ENCODE measurements around the gene KAZN.
A peak's percentile ranks its signal among the peaks of the same experiment; 100 is the strongest.

The KAZN gene

GRCh38 chr1:14810595-14811361 is 212.3 kb downstream of the KAZN start:
- no peaks in the 10 kb centered on the region for H3K4me1 ChIP-seq (ENCODE audit: control insufficient read depth in 2 of 2, insufficient read depth in 2 of 2, low read length in 2 of 2)
- no peak overlapping the region for H3K9ac ChIP-seq (ENCODE audit: low read depth in 1 of 2, low read length in 2 of 2)
- no peaks in the 10 kb centered on the region for H3K27me3 ChIP-seq (ENCODE audit: control insufficient read depth in 2 of 2, insufficient read depth in 2 of 2, low read length in 2 of 2)
- no peak overlapping the region for H3K4me3 ChIP-seq (ENCODE audit: low read length in 2 of 2)
- peaks cover 9 to 10% of the 10 kb centered on the region in 2 donors for H3K9me3 ChIP-seq (ENCODE audit: control insufficient read depth in 2 of 2, low read length in 2 of 2)
- H3K27ac ChIP-seq (ENCODE audit: low read depth in 2 of 2, low read length in 2 of 2): peak overlapping the region; percentile 34 to 41
- H3K36me3 ChIP-seq (ENCODE audit: control insufficient read depth in 2 of 2, insufficient read depth in 2 of 2, low read length in 2 of 2): no peaks in the 10 kb centered on the region

- Histone ChIP-seq H3K27me3 (ENCODE audit: control insufficient read depth in 2 of 2, insufficient read depth in 2 of 2, low read length in 2 of 2) (no peaks in the 10 kb centered on the region), H3K4me1 (ENCODE audit: control insufficient read depth in 2 of 2, insufficient read depth in 2 of 2, low read length in 2 of 2) (no peaks in the 10 kb centered on the region), H3K4me3 (ENCODE audit: low read length in 2 of 2) (no peak overlapping the region), H3K9ac (ENCODE audit: low read depth in 1 of 2, low read length in 2 of 2) (no peak overlapping the region), H3K9me3 (ENCODE audit: control insufficient read depth in 2 of 2, low read length in 2 of 2) (peaks cover 6 to 9% of the 10 kb centered on the region in 2 donors), H3K27ac (ENCODE audit: low read depth in 2 of 2, low read length in 2 of 2) (no peak overlapping the region), H3K36me3 (ENCODE audit: control insufficient read depth in 2 of 2, insufficient read depth in 2 of 2, low read length in 2 of 2) (no peaks in the 10 kb centered on the region)
Observed at GRCh38 chr1:14811573-14811972, 213.1 kb downstream of the KAZN start.

- no peaks in the 10 kb centered on the region for H3K27me3 ChIP-seq (ENCODE audit: control insufficient read depth in 2 of 2, insufficient read depth in 2 of 2, low read length in 2 of 2)
- H3K4me3 ChIP-seq (ENCODE audit: low read length in 2 of 2): no peak overlapping the region
- no peaks in the 10 kb centered on the region for H3K36me3 ChIP-seq (ENCODE audit: control insufficient read depth in 2 of 2, insufficient read depth in 2 of 2, low read length in 2 of 2)
- peaks cover 0 to 3% of the 10 kb centered on the region in 2 donors for H3K9me3 ChIP-seq (ENCODE audit: control insufficient read depth in 2 of 2, low read length in 2 of 2)
- H3K4me1 ChIP-seq (ENCODE audit: control insufficient read depth in 2 of 2, insufficient read depth in 2 of 2, low read length in 2 of 2): no peaks in the 10 kb centered on the region
- H3K9ac ChIP-seq (ENCODE audit: low read depth in 1 of 2, low read length in 2 of 2): no peak overlapping the region
- H3K27ac ChIP-seq (ENCODE audit: low read depth in 2 of 2, low read length in 2 of 2): no peak overlapping the region
Observed at GRCh38 chr1:14812189-14812588, 213.7 kb downstream of the KAZN start.

GRCh38 chr1:14815175-14815877 is 216.8 kb downstream of the KAZN start:
- Histone ChIP-seq H3K4me1 (ENCODE audit: control insufficient read depth in 2 of 2, insufficient read depth in 2 of 2, low read length in 2 of 2) (no peaks in the 10 kb centered on the region), H3K9me3 (ENCODE audit: control insufficient read depth in 2 of 2, low read length in 2 of 2) (no peaks in the 10 kb centered on the region), H3K9ac (ENCODE audit: low read depth in 1 of 2, low read length in 2 of 2) (no peak overlapping the region), H3K27ac (ENCODE audit: low read depth in 2 of 2, low read length in 2 of 2) (no peak overlapping the region), H3K27me3 (ENCODE audit: control insufficient read depth in 2 of 2, insufficient read depth in 2 of 2, low read length in 2 of 2) (no peaks in the 10 kb centered on the region), H3K36me3 (ENCODE audit: control insufficient read depth in 2 of 2, insufficient read depth in 2 of 2, low read length in 2 of 2) (no peaks in the 10 kb centered on the region), H3K4me3 (ENCODE audit: low read length in 2 of 2) (no peak overlapping the region)

- H3K36me3 ChIP-seq (ENCODE audit: control insufficient read depth in 2 of 2, insufficient read depth in 2 of 2, low read length in 2 of 2): no peaks in the 10 kb centered on the region
- H3K9me3 ChIP-seq (ENCODE audit: control insufficient read depth in 2 of 2, low read length in 2 of 2): no peaks in the 10 kb centered on the region
- no peak overlapping the region for H3K4me3 ChIP-seq (ENCODE audit: low read length in 2 of 2)
- H3K27me3 ChIP-seq (ENCODE audit: control insufficient read depth in 2 of 2, insufficient read depth in 2 of 2, low read length in 2 of 2): no peaks in the 10 kb centered on the region
- H3K27ac ChIP-seq (ENCODE audit: low read depth in 2 of 2, low read length in 2 of 2): no peak overlapping the region
- H3K9ac ChIP-seq (ENCODE audit: low read depth in 1 of 2, low read length in 2 of 2): no peak overlapping the region
- no peaks in the 10 kb centered on the region for H3K4me1 ChIP-seq (ENCODE audit: control insufficient read depth in 2 of 2, insufficient read depth in 2 of 2, low read length in 2 of 2)
Observed at GRCh38 chr1:14817223-14818170, 219.0 kb downstream of the KAZN start.

GRCh38 chr1:14820295-14821085 is 222.0 kb downstream of the KAZN start:
- Histone ChIP-seq H3K9ac (ENCODE audit: low read depth in 1 of 2, low read length in 2 of 2) (no peak overlapping the region), H3K36me3 (ENCODE audit: control insufficient read depth in 2 of 2, insufficient read depth in 2 of 2, low read length in 2 of 2) (no peaks in the 10 kb centered on the region), H3K27ac (ENCODE audit: low read depth in 2 of 2, low read length in 2 of 2) (no peak overlapping the region), H3K27me3 (ENCODE audit: control insufficient read depth in 2 of 2, insufficient read depth in 2 of 2, low read length in 2 of 2) (no peaks in the 10 kb centered on the region), H3K4me1 (ENCODE audit: control insufficient read depth in 2 of 2, insufficient read depth in 2 of 2, low read length in 2 of 2) (no peaks in the 10 kb centered on the region), H3K4me3 (ENCODE audit: low read length in 2 of 2) (no peak overlapping the region), H3K9me3 (ENCODE audit: control insufficient read depth in 2 of 2, low read length in 2 of 2) (no peaks in the 10 kb centered on the region)

GRCh38 chr1:14822493-14822892 is 224.0 kb downstream of the KAZN start:
- Histone ChIP-seq H3K4me3 (ENCODE audit: low read length in 2 of 2) (no peak overlapping the region), H3K9me3 (ENCODE audit: control insufficient read depth in 2 of 2, low read length in 2 of 2) (no peaks in the 10 kb centered on the region), H3K27me3 (ENCODE audit: control insufficient read depth in 2 of 2, insufficient read depth in 2 of 2, low read length in 2 of 2) (no peaks in the 10 kb centered on the region), H3K4me1 (ENCODE audit: control insufficient read depth in 2 of 2, insufficient read depth in 2 of 2, low read length in 2 of 2) (no peaks in the 10 kb centered on the region), H3K9ac (ENCODE audit: low read depth in 1 of 2, low read length in 2 of 2) (no peak overlapping the region), H3K27ac (ENCODE audit: low read depth in 2 of 2, low read length in 2 of 2) (no peak overlapping the region), H3K36me3 (ENCODE audit: control insufficient read depth in 2 of 2, insufficient read depth in 2 of 2, low read length in 2 of 2) (no peaks in the 10 kb centered on the region)

GRCh38 chr1:14822996-14823395 is 224.5 kb downstream of the KAZN start:
- no peaks in the 10 kb centered on the region for H3K9me3 ChIP-seq (ENCODE audit: control insufficient read depth in 2 of 2, low read length in 2 of 2)
- H3K9ac ChIP-seq (ENCODE audit: low read depth in 1 of 2, low read length in 2 of 2): no peak overlapping the region
- no peaks in the 10 kb centered on the region for H3K36me3 ChIP-seq (ENCODE audit: control insufficient read depth in 2 of 2, insufficient read depth in 2 of 2, low read length in 2 of 2)
- H3K27me3 ChIP-seq (ENCODE audit: control insufficient read depth in 2 of 2, insufficient read depth in 2 of 2, low read length in 2 of 2): no peaks in the 10 kb centered on the region
- H3K27ac ChIP-seq (ENCODE audit: low read depth in 2 of 2, low read length in 2 of 2): no peak overlapping the region
- H3K4me1 ChIP-seq (ENCODE audit: control insufficient read depth in 2 of 2, insufficient read depth in 2 of 2, low read length in 2 of 2): no peaks in the 10 kb centered on the region
- H3K4me3 ChIP-seq (ENCODE audit: low read length in 2 of 2): no peak overlapping the region

GRCh38 chr1:14824314-14824915 is 225.9 kb downstream of the KAZN start:
- Histone ChIP-seq H3K27me3 (ENCODE audit: control insufficient read depth in 2 of 2, insufficient read depth in 2 of 2, low read length in 2 of 2) (no peaks in the 10 kb centered on the region), H3K4me3 (ENCODE audit: low read length in 2 of 2) (no peak overlapping the region), H3K4me1 (ENCODE audit: control insufficient read depth in 2 of 2, insufficient read depth in 2 of 2, low read length in 2 of 2) (no peaks in the 10 kb centered on the region), H3K9ac (ENCODE audit: low read depth in 1 of 2, low read length in 2 of 2) (no peak overlapping the region), H3K27ac (ENCODE audit: low read depth in 2 of 2, low read length in 2 of 2) (no peak overlapping the region), H3K9me3 (ENCODE audit: control insufficient read depth in 2 of 2, low read length in 2 of 2) (no peaks in the 10 kb centered on the region), H3K36me3 (ENCODE audit: control insufficient read depth in 2 of 2, insufficient read depth in 2 of 2, low read length in 2 of 2) (no peaks in the 10 kb centered on the region)
